ENCODE data around the gene PTPRK. TPM values are rescaled to one million over a fixed set of nuclear protein-coding genes. Genes with fewer than 3 reads are reported as not detected.

PTPRK gene
- total RNA-seq, 4 donors from 2014 or later: 10.3 to 36.0 (median 20.5) TPM

- H3K27me3 ChIP-seq: no peaks in the 10 kb centered on the region
- TF ChIP-seq POLR2A (IDR thresholded peaks at IDR 0.05) (no peak), CTCF (IDR thresholded peaks at IDR 0.05) (no peak)
- H3K27ac ChIP-seq: no peak overlapping the region
- H3K36me3 ChIP-seq: no peaks in the 10 kb centered on the region
- H3K4me1 ChIP-seq: no peaks in the 10 kb centered on the region
- WGBS, 2 donors: 84 to 90% methylated on average over 2 of the region's 2 CpGs
- no peaks in the 10 kb centered on the region for H3K9me3 ChIP-seq
- no peak overlapping the region for H3K4me3 ChIP-seq
- DNase-seq: no peak
- intact Hi-C loops (cut with DNase I): no loop called here
Observed at GRCh38 chr6:128290221-128290620, 230.2 kb downstream of the PTPRK start.

- Histone ChIP-seq H3K9me3 (no peaks in the 10 kb centered on the region), H3K27ac (no peak overlapping the region), H3K36me3 (no peaks in the 10 kb centered on the region), H3K27me3 (no peaks in the 10 kb centered on the region), H3K4me3 (no peak overlapping the region), H3K4me1 (no peaks in the 10 kb centered on the region)
- no peak for TF ChIP-seq CTCF (IDR thresholded peaks at IDR 0.05)
- TF ChIP-seq POLR2A (IDR thresholded peaks at IDR 0.05): no peak
- intact Hi-C loops (cut with DNase I): no loop called here
- 63 to 69% methylated on average over 1 of the region's 1 CpG for whole genome bisulfite sequencing, 2 donors
- no peak for DNase-seq
Observed at GRCh38 chr6:128284128-128284527, 236.3 kb downstream of the PTPRK start.

- DNase-seq: no peak
- TF ChIP-seq POLR2A (IDR thresholded peaks at IDR 0.05): no peak
- no peak for TF ChIP-seq CTCF (IDR thresholded peaks at IDR 0.05)
- intact Hi-C loops (cut with DNase I): no loop called here
- 55% methylated on average over 2 of the region's 2 CpGs for WGBS, 2 donors
- Histone ChIP-seq H3K9me3 (no peaks in the 10 kb centered on the region), H3K36me3 (no peaks in the 10 kb centered on the region), H3K4me1 (no peaks in the 10 kb centered on the region), H3K4me3 (no peak overlapping the region), H3K27me3 (no peaks in the 10 kb centered on the region), H3K27ac (no peak overlapping the region)
Observed at GRCh38 chr6:128282961-128283360, 237.4 kb downstream of the PTPRK start.

GRCh38 chr6:128280960-128281359 is 239.4 kb downstream of the PTPRK start:
- Histone ChIP-seq H3K27me3 (no peaks in the 10 kb centered on the region), H3K36me3 (no peaks in the 10 kb centered on the region), H3K4me1 (no peaks in the 10 kb centered on the region), H3K9me3 (no peaks in the 10 kb centered on the region), H3K4me3 (no peak overlapping the region), H3K27ac (no peak overlapping the region)
- TF ChIP-seq CTCF (IDR thresholded peaks at IDR 0.05): no peak
- TF ChIP-seq POLR2A (IDR thresholded peaks at IDR 0.05): no peak
- DNase-seq: no peak
- intact Hi-C loops (cut with DNase I): no loop called here
- WGBS, 2 donors: 80 to 93% methylated on average over 2 of the region's 2 CpGs

GRCh38 chr6:128280066-128280465 is 240.3 kb downstream of the PTPRK start:
- Histone ChIP-seq H3K4me1 (peaks cover 0 to 5% (median 0%) of the 10 kb centered on the region in 3 donors), H3K36me3 (no peaks in the 10 kb centered on the region), H3K9me3 (no peaks in the 10 kb centered on the region), H3K27ac (no peak overlapping the region), H3K27me3 (no peaks in the 10 kb centered on the region), H3K4me3 (no peak overlapping the region)
- no peak for DNase-seq
- TF ChIP-seq POLR2A (IDR thresholded peaks at IDR 0.05): no peak
- no peak for TF ChIP-seq CTCF (IDR thresholded peaks at IDR 0.05)
- 93 to 100% methylated on average over 1 of the region's 1 CpG for WGBS, 2 donors
- intact Hi-C loops (cut with DNase I): no loop called here
